HepG2 (cell line): ENCODE measurements around the gene RABEP2. TPM values are rescaled to one million over a fixed set of nuclear protein-coding genes. Genes with fewer than 3 reads are reported as not detected.

Experiments
- ADNP ChIP-seq: sonication (generic); formaldehyde crosslinking; IDR thresholded peaks from 2 replicates; pipeline ENCODE4 v1.4.0; 2020; ENCODE audit warnings: missing genetic modification reagents
- ARNT2 ChIP-seq: sonication (generic); formaldehyde crosslinking; IDR thresholded peaks from 2 replicates; pipeline ENCODE4 v1.8.0; 2022; ENCODE audit warnings: mild to moderate bottlenecking, low read depth, missing genetic modification reagents, moderate library complexity
- DBP ChIP-seq: sonication (generic); formaldehyde crosslinking; IDR thresholded peaks from 2 replicates; pipeline ENCODE4 v1.4.0; 2020; ENCODE audit warnings: missing genetic modification reagents; ENCODE audit errors: not compliant biosample characterization
- DNMT3B ChIP-seq: conservative IDR thresholded peaks from 2 replicates; pipeline ENCODE4 v1.6.1; 2016; ENCODE audit warnings: missing biosample characterization, control low read depth
- GABPB1 ChIP-seq: IDR thresholded peaks from 2 replicates; pipeline ENCODE4 v1.6.1; 2016; ENCODE audit warnings: mild to moderate bottlenecking, missing genetic modification reagents, moderate library complexity, missing compliant biosample characterization
- NCOA1 ChIP-seq: sonication (generic); formaldehyde crosslinking; IDR thresholded peaks from 2 replicates; pipeline ENCODE4 v1.9.0; 2021; ENCODE audit warnings: missing genetic modification reagents
- NCOR1 ChIP-seq: fragments of 200-600 bp; sonication (generic); IDR thresholded peaks from 2 replicates; pipeline ENCODE4 v1.7.0; 2017; ENCODE audit warnings: antibody characterized with exemption, low read length, borderline replicate concordance
- NR0B2 ChIP-seq: sonication (generic); formaldehyde crosslinking; IDR thresholded peaks from 2 replicates; pipeline ENCODE4 v1.4.0; 2020; ENCODE audit warnings: mild to moderate bottlenecking, missing genetic modification reagents
- PAXIP1 ChIP-seq: sonication (generic); formaldehyde crosslinking; conservative IDR thresholded peaks from 2 replicates; pipeline ENCODE4 v1.4.0; 2020; ENCODE audit warnings: mild to moderate bottlenecking, missing genetic modification reagents, moderate library complexity
- POLR2A ChIP-seq, 2 experiments: IDR thresholded peaks; 2 replicates each; pipeline ENCODE4 v1.6.1; 2011; ENCODE audit warnings: low read depth in 2 of 2, low read length in 2 of 2, mild to moderate bottlenecking in 1 of 2, moderate library complexity in 1 of 2; ENCODE audit not compliant: insufficient read depth in 1 of 2
- REL ChIP-seq: sonication (generic); formaldehyde crosslinking; conservative IDR thresholded peaks from 2 replicates; pipeline ENCODE4 v1.8.0; 2022; ENCODE audit warnings: mild to moderate bottlenecking, missing genetic modification reagents, moderate library complexity
- RXRA ChIP-seq: sonication (generic); formaldehyde crosslinking; IDR thresholded peaks from 2 replicates; pipeline ENCODE4 v1.5.1; 2020; ENCODE audit warnings: missing genetic modification reagents
- SATB2 ChIP-seq: sonication (generic); formaldehyde crosslinking; IDR thresholded peaks from 2 replicates; pipeline ENCODE4 v1.5.0; 2020; ENCODE audit warnings: missing genetic modification reagents
- SMARCE1 ChIP-seq: fragments of 450-650 bp; IDR thresholded peaks from 2 replicates; pipeline ENCODE4 v1.6.1; 2017; ENCODE audit warnings: borderline replicate concordance
- THAP7 ChIP-seq: sonication (generic); formaldehyde crosslinking; IDR thresholded peaks from 2 replicates; pipeline ENCODE4 v1.8.1; 2023; ENCODE audit warnings: mild to moderate bottlenecking, missing genetic modification reagents
- ZFX ChIP-seq: sonication (generic); formaldehyde crosslinking; IDR thresholded peaks from 2 replicates; pipeline ENCODE4 v1.4.0; 2020; ENCODE audit warnings: mild to moderate bottlenecking, low read depth, missing genetic modification reagents, moderate library complexity
- ZNF180 ChIP-seq: sonication (generic); formaldehyde crosslinking; IDR thresholded peaks from 2 replicates; pipeline ENCODE4 v1.4.0; 2020; ENCODE audit warnings: low read depth, missing genetic modification reagents, borderline replicate concordance
- ZNF710 ChIP-seq: sonication (generic); formaldehyde crosslinking; IDR thresholded peaks from 2 replicates; pipeline ENCODE4 v1.5.0; 2020; ENCODE audit warnings: mild to moderate bottlenecking, missing genetic modification reagents, borderline replicate concordance
- ZNF768 ChIP-seq: sonication (generic); formaldehyde crosslinking; IDR thresholded peaks from 2 replicates; pipeline ENCODE4 v1.4.0; 2020; ENCODE audit warnings: missing genetic modification reagents
- ZNF773 ChIP-seq: sonication (generic); formaldehyde crosslinking; IDR thresholded peaks from 2 replicates; pipeline ENCODE4 v1.4.0; 2020; ENCODE audit warnings: missing genetic modification reagents, borderline replicate concordance
- ZSCAN12 ChIP-seq: sonication (generic); formaldehyde crosslinking; IDR thresholded peaks from 2 replicates; pipeline ENCODE4 v1.9.0; 2021; ENCODE audit warnings: mild to moderate bottlenecking, missing genetic modification reagents
- polyA plus RNA-seq, 8 experiments: library from polyadenylated mRNA; depleted of rRNA in 3 of 8; stranded (reverse) in 7 of 8; unstranded in 1 of 8; fragments of >200 nt; fragmentation: Illumina TruSeq in 4 of 8; extraction: Trizol in 4 of 8; gene quantifications; 2 replicates each; pipeline versions ENCODE4 v1.2.1 to v1.2.3, GENCODE V29; 2011 to 2016; ENCODE audit warnings: low read depth in 4 of 8, missing spikeins in 1 of 8, mixed read lengths in 1 of 8; ENCODE audit not compliant: insufficient read depth in 1 of 8
- total RNA-seq, 5 experiments: library from RNA; depleted of rRNA; stranded (reverse); fragments of >200 nt; fragmentation: Illumina TruSeq; extraction: Trizol; gene quantifications; 2 replicates each; pipeline ENCODE4 v1.2.3, GENCODE V29; 2016; ENCODE audit warnings: low read depth in 1 of 5

RABEP2 gene
- total and polyA plus RNA-seq, 2 of the 13 experiments (the other 11 are each of a cell fraction or from before 2014, with no cell fraction given): 10.8 to 18.4 TPM

- no peak for TF ChIP-seq REL (CRISPR knock-in tag)
- no peak for TF ChIP-seq NR0B2 (CRISPR knock-in tag)
- TF ChIP-seq ZNF710: no peak
- TF ChIP-seq DNMT3B (CRISPR knock-in tag): no peak
- no peak for TF ChIP-seq THAP7 (CRISPR knock-in tag)
- TF ChIP-seq RXRA (CRISPR knock-in tag): 0 out of 2 replicates have a peak, but pooled peaks have one; percentile 36
- TF ChIP-seq ARNT2: no peak
- TF ChIP-seq ZSCAN12 (CRISPR knock-in tag): no peak
- no peak for TF ChIP-seq ZNF768 (CRISPR knock-in tag)
- TF ChIP-seq ADNP (CRISPR knock-in tag): no peak
- no peak for TF ChIP-seq ZNF180 (CRISPR knock-in tag)
- TF ChIP-seq NCOR1: no peak
- no peak for TF ChIP-seq GABPB1 (CRISPR knock-in tag)
- no peak for TF ChIP-seq ZNF773 (CRISPR knock-in tag)
- no peak for TF ChIP-seq SATB2 (CRISPR knock-in tag)
- TF ChIP-seq PAXIP1 (CRISPR knock-in tag): peak; percentile 25
- TF ChIP-seq ZFX (CRISPR knock-in tag): peak; percentile 7; the same call in 1 of the 2 replicates
- 0 out of 4 replicates have a peak, but pooled peaks of 1 of the 2 experiments have one; percentile 35 for TF ChIP-seq POLR2A (IDR thresholded peaks at IDR 0.05; ENCODE audit: insufficient read depth in 1 of 2, low read depth in 2 of 2, low read length in 2 of 2)
- TF ChIP-seq DBP (CRISPR knock-in tag): no peak
- TF ChIP-seq SMARCE1: no peak
- TF ChIP-seq NCOA1 (CRISPR knock-in tag): no peak
These were observed 59.9 kb downstream of the RABEP2 start (continued) for GRCh38 chr16:28865001-28865688.
